Measurements from ENCODE around the gene TBC1D1. TPM values are rescaled to one million over a fixed set of nuclear protein-coding genes. Genes with fewer than 3 reads are reported as not detected.

The TBC1D1 gene
- total RNA-seq, 4 donors from 2014 or later = 66.2 to 120 (median 87.9) TPM

GRCh38 chr4:38184404-38184803, 293.5 kb downstream of the TBC1D1 start:
- no peak overlapping the region for H3K4me3 ChIP-seq
- H3K27me3 ChIP-seq = no peaks in the 10 kb centered on the region
- H3K4me1 ChIP-seq = peaks cover 0 to 14% (median 1%) of the 10 kb centered on the region in 4 donors
- H3K27ac ChIP-seq = no peak overlapping the region
- no peaks in the 10 kb centered on the region for H3K9me3 ChIP-seq
- no peaks in the 10 kb centered on the region for H3K36me3 ChIP-seq
- TF ChIP-seq CTCF (IDR thresholded peaks at IDR 0.05) (peak in 2 of 6 experiments; percentile 15 to 36), POLR2A (IDR thresholded peaks at IDR 0.05) (no peak)
- no peak for DNase-seq

GRCh38 chr4:38185406-38186144, 294.7 kb downstream of the TBC1D1 start:
- no peak for DNase-seq
- Histone ChIP-seq H3K27me3 (no peaks in the 10 kb centered on the region), H3K9me3 (no peaks in the 10 kb centered on the region), H3K4me3 (no peak overlapping the region), H3K36me3 (no peaks in the 10 kb centered on the region), H3K27ac (no peak overlapping the region), H3K4me1 (peaks cover 0 to 14% (median 0%) of the 10 kb centered on the region in 4 donors)
- TF ChIP-seq CTCF (IDR thresholded peaks at IDR 0.05) (no peak), POLR2A (IDR thresholded peaks at IDR 0.05) (no peak)

GRCh38 chr4:38188136-38188535, 297.3 kb downstream of the TBC1D1 start:
- DNase-seq = no peak
- H3K4me3 ChIP-seq = no peak overlapping the region
- peaks cover 0 to 19% (median 0%) of the 10 kb centered on the region in 4 donors for H3K4me1 ChIP-seq
- H3K27me3 ChIP-seq = no peaks in the 10 kb centered on the region
- no peaks in the 10 kb centered on the region for H3K36me3 ChIP-seq
- no peaks in the 10 kb centered on the region for H3K9me3 ChIP-seq
- TF ChIP-seq POLR2A (IDR thresholded peaks at IDR 0.05) (no peak), CTCF (IDR thresholded peaks at IDR 0.05) (no peak)
- H3K27ac ChIP-seq = peak overlapping the region in 2 of 4 donors; percentile 18 to 77

GRCh38 chr4:38188631-38189101, 297.8 kb downstream of the TBC1D1 start:
- peak in 2 of 3 donors; percentile 88 to 89 for DNase-seq
- peak overlapping the region in 3 of 4 donors; percentile 43 to 77 (median 57) for H3K27ac ChIP-seq
- no peaks in the 10 kb centered on the region for H3K27me3 ChIP-seq
- no peak overlapping the region for H3K4me3 ChIP-seq
- H3K4me1 ChIP-seq = peaks cover 0 to 19% (median 0%) of the 10 kb centered on the region in 4 donors
- no peaks in the 10 kb centered on the region for H3K36me3 ChIP-seq
- no peak for TF ChIP-seq CTCF (IDR thresholded peaks at IDR 0.05)
- peak in 1 of 2 donors; percentile 14 for TF ChIP-seq POLR2A (IDR thresholded peaks at IDR 0.05)
- no peaks in the 10 kb centered on the region for H3K9me3 ChIP-seq

Other genes starting within 250 kb of the TBC1D1 start
- gene RELL1, start 204.7 kb upstream of the TBC1D1 start, total RNA-seq = 10 to 100 TPM; 43.2 to 76.2 (median 55.8) TPM
- 10 to 100 TPM; 11.3 to 27.2 (median 16.5) TPM for gene PGM2, start 64.4 kb upstream of the TBC1D1 start, total RNA-seq
- 1 to 10 TPM in 2 of 4 donors, not detected in 2; 2.5 to 8.3 TPM for gene PTTG2, start 69.3 kb downstream of the TBC1D1 start, total RNA-seq